SK-N-MC (cell line): ENCODE data around the gene STK40.
A peak's percentile ranks its signal among the peaks of the same experiment; 100 is the strongest.

Experiments used
- DNase-seq: peaks from one replicate; pipeline ENCODE4 v3.0.0-alpha.2; 2011; ENCODE audit warnings: low read depth, low spot score
- H3K27ac ChIP-seq: fragments of 200-600 bp; sonication (generic); 2 replicates; pipeline ENCODE4 v1.5.1; 2016; ENCODE audit warnings: mixed run types
- H3K36me3 ChIP-seq: fragments of 200-600 bp; sonication (generic); 2 replicates; pipeline ENCODE4 v1.6.1; 2017; ENCODE audit warnings: antibody characterized with exemption, low read length, mixed read lengths; ENCODE audit not compliant: insufficient read depth
- H3K4me3 ChIP-seq: fragments of 200-600 bp; sonication (generic); 2 replicates; pipeline ENCODE4 v1.5.1; 2016
- H3K9ac ChIP-seq: fragments of 200-600 bp; sonication (generic); 2 replicates; pipeline ENCODE4 v1.8.0; 2017; ENCODE audit warnings: mixed run types, mixed read lengths; ENCODE audit not compliant: insufficient read length
- H3K9me3 ChIP-seq: fragments of 200-600 bp; sonication (generic); 2 replicates; pipeline ENCODE4 v1.6.1; 2017; ENCODE audit warnings: low read depth, mild to moderate bottlenecking, antibody characterized with exemption, low read length, moderate library complexity, mixed read lengths
- EZH2 ChIP-seq: fragments of 200-600 bp; sonication (generic); IDR thresholded peaks from one replicate; pipeline ENCODE4 v1.6.1; 2017; ENCODE audit warnings: antibody characterized with exemption
- FOXP2 ChIP-seq: optimal IDR thresholded peaks from 2 replicates; pipeline ENCODE3; 2011; ENCODE audit warnings: mild to moderate bottlenecking, moderate library complexity; ENCODE audit not compliant: insufficient read depth; ENCODE audit errors: extremely low read length, control extremely low read depth
- POLR2AphosphoS5 ChIP-seq: IDR thresholded peaks from 2 replicates; pipeline ENCODE4 v1.6.1; 2012; ENCODE audit warnings: mild to moderate bottlenecking, low read depth, low read length, borderline replicate concordance

The STK40 gene

DNA sequence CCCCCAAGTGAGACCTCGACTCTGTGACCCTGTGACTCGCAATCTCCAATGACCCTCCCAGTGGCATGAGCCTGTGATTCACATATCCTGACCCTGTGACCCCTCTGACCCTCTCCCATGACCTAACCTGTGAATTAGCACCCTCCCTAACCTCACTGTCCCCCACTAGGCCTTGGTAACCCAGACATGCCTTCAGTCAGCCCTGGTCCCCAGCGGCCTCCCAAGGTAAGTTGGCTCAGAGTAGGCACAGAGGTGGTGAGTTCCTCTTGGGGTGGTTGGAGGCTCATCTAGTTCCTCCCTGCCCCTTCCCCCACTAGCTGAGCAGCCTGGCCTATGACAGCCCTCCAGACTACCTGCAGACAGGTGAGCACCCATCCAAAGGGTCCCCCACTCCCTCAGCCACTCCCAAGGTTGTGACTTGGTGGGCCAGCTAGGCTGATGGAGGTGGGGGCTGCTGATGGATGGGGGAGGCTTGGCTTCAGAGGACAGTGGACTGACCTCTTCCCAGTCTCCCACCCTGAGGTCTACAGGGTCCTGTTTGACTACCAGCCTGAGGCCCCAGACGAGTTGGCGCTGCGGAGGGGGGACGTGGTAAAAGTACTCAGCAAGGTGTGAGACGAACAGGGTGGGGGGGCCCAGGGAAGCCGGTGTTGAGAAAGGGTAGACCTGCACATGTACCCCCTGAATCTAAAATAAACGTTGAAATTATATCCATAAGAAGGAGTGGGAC lies 78.0 kb downstream of the STK40 start:
- DNase-seq: no peak
- Histone ChIP-seq H3K9me3 (no peaks in the 10 kb centered on the region), H3K36me3 (peaks cover 11% of the 10 kb centered on the region), H3K4me3 (peak overlapping the region; percentile 83), H3K27ac (no peak overlapping the region), H3K9ac (no peak overlapping the region)
- no peak for TF ChIP-seq EZH2
- no peak for TF ChIP-seq FOXP2
- TF ChIP-seq POLR2AphosphoS5: no peak

DNA sequence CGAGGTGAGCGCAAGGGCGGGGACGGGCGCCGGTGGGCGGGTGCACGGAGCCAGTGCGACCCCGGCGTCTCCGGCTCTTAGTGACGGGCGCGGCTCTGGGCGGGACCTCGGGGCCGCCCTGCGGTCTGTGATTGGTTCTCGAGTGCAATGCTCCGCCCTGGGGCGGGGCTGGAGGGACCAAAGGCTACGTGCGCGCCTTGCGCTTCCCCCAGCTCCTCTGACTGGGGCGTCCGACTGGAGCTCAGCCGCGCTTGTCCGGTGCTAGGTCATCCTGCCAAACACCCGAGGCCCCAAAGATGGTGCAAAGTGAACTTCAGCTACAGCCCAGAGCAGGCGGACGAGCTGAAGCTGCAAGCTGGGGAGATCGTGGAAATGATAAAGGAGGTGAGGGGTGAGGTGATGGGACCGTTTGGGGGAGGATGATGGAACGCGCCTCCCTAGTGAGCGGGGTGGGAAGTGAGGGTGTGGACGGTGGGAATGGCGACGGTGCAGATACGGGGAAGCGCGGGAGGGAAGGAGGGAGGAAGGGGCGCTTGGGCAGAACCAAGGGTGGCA lies 78.7 kb downstream of the STK40 start:
- peaks cover 19% of the 10 kb centered on the region for H3K36me3 ChIP-seq
- H3K9ac ChIP-seq: no peak overlapping the region
- H3K4me3 ChIP-seq: peak overlapping the region; percentile 83
- no peak for TF ChIP-seq EZH2
- peak; percentile 78 for TF ChIP-seq POLR2AphosphoS5
- no peak for DNase-seq
- H3K27ac ChIP-seq: no peak overlapping the region
- no peaks in the 10 kb centered on the region for H3K9me3 ChIP-seq

DNA sequence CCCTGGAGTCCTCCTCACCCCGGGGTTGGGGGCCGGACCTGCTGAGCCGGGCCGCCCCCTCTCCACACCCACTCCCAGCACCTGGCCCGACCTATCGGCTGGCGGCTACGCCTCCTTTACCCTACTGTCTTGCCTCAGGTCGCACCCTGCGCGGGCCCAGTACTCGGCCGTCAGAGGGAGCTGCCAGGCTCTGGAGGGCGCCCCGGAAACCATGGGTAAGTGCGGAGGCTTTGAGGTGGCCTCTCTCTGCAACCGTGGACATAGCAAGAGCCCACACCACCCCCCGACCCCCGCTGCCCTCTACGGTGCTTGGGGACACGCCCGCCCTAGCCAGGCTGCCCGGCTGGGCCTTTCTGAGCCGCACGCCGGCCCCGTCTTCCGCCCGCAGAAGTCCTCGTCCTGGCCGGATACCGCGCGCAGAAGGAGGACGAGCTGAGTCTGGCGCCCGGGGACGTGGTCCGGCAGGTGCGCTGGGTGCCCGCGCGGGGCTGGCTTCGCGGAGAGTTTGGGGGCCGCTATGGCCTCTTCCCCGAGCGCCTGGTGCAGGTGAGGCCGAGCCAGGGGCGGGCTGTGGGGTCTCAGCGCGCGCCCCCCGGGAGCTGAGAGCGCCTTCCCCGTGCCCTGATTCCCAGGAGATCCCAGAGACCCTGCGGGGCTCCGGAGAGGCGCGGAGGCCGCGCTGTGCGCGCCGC lies 79.4 kb downstream of the STK40 start, which contains the start of gene SH3D21:
Gene SH3D21 (plus strand): TSS at position 159 of the 692 bp plus-strand sequence. CDS start 53 bp downstream, at position 212.
- H3K27ac ChIP-seq: peak within 1 kb of the TSS; percentile 63; the same call in 1 of the 2 replicates
- no peak within 1 kb of the TSS for H3K9ac ChIP-seq
- peak within 1 kb of the TSS; percentile 83 for H3K4me3 ChIP-seq
- H3K9me3 ChIP-seq: no peaks in the 10 kb centered on the region
- peaks cover 25% of the 10 kb centered on the region for H3K36me3 ChIP-seq
- TF ChIP-seq POLR2AphosphoS5: no peak; the same call in 1 of the 2 replicates
- no peak for TF ChIP-seq FOXP2
- no peak for TF ChIP-seq EZH2
- no peak for DNase-seq

DNA sequence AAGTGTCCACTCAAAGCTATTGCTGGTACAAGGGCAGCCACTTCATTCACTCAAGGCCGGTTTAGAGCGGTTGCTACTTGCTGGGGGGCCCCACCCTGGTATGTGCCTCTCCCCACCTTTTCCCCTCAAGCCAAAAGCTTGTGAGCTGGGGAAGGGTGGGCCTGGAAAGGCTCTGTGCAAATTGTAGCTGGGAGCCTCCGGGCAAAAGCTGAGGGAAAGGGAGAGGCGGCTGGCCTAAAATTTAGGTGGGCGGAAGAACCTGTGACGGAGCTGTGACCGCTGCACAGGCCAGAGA lies 79.9 kb downstream of the STK40 start:
- Histone ChIP-seq H3K36me3 (peaks cover 30% of the 10 kb centered on the region), H3K9ac (no peak overlapping the region), H3K27ac (peak overlapping the region; percentile 63; the same call in 1 of the 2 replicates), H3K9me3 (no peaks in the 10 kb centered on the region), H3K4me3 (no peak overlapping the region)
- TF ChIP-seq FOXP2 (no peak), EZH2 (no peak), POLR2AphosphoS5 (no peak)
- DNase-seq: no peak

DNA sequence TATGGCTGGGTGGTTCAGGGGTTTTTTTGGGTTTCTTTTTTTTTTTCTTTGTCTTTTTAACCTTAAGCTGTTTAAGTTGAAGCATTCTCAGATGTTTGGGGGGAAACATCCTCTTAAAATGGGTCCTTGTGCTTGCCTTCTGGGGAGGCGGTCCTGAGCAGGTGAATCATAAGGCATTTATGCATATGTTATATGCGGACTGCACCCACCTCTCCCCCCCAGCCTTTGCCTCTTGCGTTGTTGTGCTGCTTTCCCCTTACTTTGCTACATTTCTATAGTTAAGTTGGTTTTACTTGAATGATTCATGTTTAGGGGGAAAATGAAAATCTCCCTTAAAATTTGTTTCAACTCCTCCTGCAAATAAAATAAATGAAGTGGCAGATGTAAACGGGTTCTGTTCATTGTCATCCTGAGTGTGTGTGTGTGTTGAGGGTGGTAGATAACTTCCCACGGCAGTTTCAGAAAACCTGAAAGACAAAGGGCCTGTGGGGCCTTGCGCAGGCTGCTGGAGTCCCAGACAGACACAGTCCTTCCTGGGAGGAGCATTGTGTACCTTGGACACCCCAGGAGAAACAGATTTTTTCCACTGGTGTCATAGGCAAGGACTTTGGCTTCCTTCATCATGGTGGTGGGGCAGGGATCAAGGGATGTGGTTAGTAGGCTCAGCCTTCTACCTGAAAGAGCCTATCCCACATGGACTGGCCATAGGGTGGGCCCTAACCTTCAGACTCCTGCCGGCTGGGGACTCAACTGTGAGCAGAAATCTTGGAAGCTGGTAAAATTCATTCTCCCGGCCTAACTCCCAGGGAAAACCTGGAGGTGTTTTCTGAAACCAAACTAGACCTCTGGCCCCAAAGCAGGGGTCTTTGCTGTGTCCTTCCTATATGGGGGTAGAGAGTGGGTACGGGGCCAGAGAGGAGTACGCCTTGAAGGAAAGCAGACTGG lies 80.5 kb downstream of the STK40 start:
- H3K36me3 ChIP-seq: peaks cover 36% of the 10 kb centered on the region
- H3K27ac ChIP-seq: peak overlapping the region; percentile 63; the same call in 1 of the 2 replicates
- H3K9ac ChIP-seq: no peak overlapping the region
- no peak for DNase-seq
- H3K4me3 ChIP-seq: no peak overlapping the region
- H3K9me3 ChIP-seq: no peaks in the 10 kb centered on the region
- no peak for TF ChIP-seq FOXP2
- TF ChIP-seq EZH2: no peak
- TF ChIP-seq POLR2AphosphoS5: no peak

DNA sequence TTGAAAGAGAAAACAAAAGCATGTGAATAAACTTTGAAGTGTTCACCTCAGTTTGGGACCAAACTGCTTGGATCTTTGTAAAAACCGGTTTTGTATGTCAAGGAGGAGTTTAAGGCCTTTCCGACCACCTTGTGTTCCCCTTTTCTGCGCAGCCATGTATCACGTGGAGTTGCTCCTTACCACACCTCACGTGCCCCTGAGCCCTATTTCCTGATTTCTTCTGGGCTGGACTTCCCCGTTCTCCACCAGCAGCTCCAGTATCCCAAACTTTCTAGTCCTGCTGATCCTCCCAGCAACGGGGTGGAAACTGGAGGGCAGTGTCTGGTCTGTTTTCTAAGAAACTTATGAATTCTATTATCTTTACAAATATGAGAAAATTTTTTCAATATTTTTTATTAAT lies 81.2 kb downstream of the STK40 start:
- H3K27ac ChIP-seq: peak overlapping the region; percentile 63; the same call in 1 of the 2 replicates
- H3K4me3 ChIP-seq: no peak overlapping the region
- TF ChIP-seq FOXP2: no peak
- TF ChIP-seq EZH2: no peak
- DNase-seq: no peak
- H3K36me3 ChIP-seq: peaks cover 44% of the 10 kb centered on the region
- no peak overlapping the region for H3K9ac ChIP-seq
- H3K9me3 ChIP-seq: no peaks in the 10 kb centered on the region

DNA sequence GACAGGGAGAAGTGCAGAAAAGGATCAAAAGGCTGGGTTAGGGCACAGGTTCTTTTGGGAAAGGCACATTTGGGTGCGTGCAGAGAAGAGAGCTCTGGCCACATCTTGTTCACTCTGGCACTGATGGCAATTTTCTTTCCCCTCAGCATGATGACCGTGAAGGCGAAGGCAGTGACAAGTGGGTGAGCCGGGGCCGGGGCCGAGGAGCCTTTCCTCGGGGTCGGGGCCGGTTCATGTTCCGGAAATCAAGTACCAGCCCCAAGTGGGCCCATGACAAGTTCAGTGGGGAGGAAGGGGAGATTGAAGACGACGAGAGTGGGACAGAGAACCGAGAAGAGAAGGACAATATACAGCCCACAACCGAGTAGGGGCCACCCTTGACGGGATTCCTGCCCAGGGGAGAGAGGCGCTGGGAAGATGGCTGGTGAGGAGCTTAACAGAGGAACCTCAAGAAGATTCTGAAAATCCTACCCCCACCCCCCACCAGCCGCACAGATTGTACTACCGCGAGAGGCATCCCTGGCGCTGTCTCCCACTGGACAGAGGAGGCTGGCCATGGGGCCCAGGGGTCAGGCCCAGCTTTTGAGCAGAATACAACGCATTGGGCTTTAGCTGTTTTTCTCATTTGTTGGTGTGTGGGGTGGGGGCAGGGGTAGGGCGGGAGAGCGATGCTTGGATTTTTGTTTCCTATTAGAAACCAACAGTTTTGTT lies 81.9 kb downstream of the STK40 start:
- TF ChIP-seq FOXP2 (no peak), POLR2AphosphoS5 (no peak), EZH2 (no peak)
- peaks cover 46% of the 10 kb centered on the region for H3K36me3 ChIP-seq
- H3K9me3 ChIP-seq: no peaks in the 10 kb centered on the region
- H3K4me3 ChIP-seq: no peak overlapping the region
- DNase-seq: no peak
- no peak overlapping the region for H3K9ac ChIP-seq
- H3K27ac ChIP-seq: peak overlapping the region; percentile 22; the same call in 1 of the 2 replicates
